Mucosa of descending colon (tissue), 3 donors: ENCODE data around the gene GSX1. TPM values are rescaled to one million over a fixed set of nuclear protein-coding genes. Genes with fewer than 3 reads are reported as not detected.
"Not testable (repeated sequence)": the region's sequence is repeated elsewhere in the genome, so short reads cannot be mapped to it uniquely, and the experiment has no call there.

Experiments
- ATAC-seq: fragments of 200-7000 bp; cut with Tn5 transposase; one replicate; pipeline ENCODE4 v1.9.1; 2020; ENCODE audit warnings: mild to moderate bottlenecking, moderate library complexity
- DNase-seq, 3 donors: peaks; one replicate each; pipeline ENCODE4 v3.0.0-alpha.2; 2020
- H3K36me3 ChIP-seq: fragments of 200-600 bp; one replicate; pipeline ENCODE4 v1.8.0; 2021; ENCODE audit warnings: low read depth, mild to moderate bottlenecking
- H3K4me1 ChIP-seq: fragments of 200-600 bp; one replicate; pipeline ENCODE4 v1.8.0; 2021; ENCODE audit warnings: low read depth, mild to moderate bottlenecking
- H3K4me3 ChIP-seq: fragments of 200-600 bp; one replicate; pipeline ENCODE4 v1.8.0; 2021; ENCODE audit warnings: mild to moderate bottlenecking
- H3K9me3 ChIP-seq: fragments of 200-600 bp; one replicate; pipeline ENCODE4 v1.8.0; 2021; ENCODE audit warnings: mild to moderate bottlenecking
- intact Hi-C, 2 donors: fragments of 100-400 bp; cut with DNase I in 1 of 2; cut with micrococcal nuclease in 1 of 2; formaldehyde crosslinking; loops; one replicate each; pipeline versions ENCODE4 v1.11.0 to v1.11.1; 2022; cut with DNase I, micrococcal nuclease
- long read RNA-seq, 2 donors: library from polyadenylated mRNA; unstranded; transcript quantifications; one replicate each; pipeline ENCODE4 v2.0.0, GENCODE V29; 2019 to 2021
- total RNA-seq, 3 donors: library from RNA; stranded (reverse); fragmentation: NEBNext Ultra II Directional in 2 of 3; extraction: Animal tissue kit (Norgen Biotek cat#: 25700) in 2 of 3; gene quantifications; one replicate each; pipeline versions ENCODE4 v1.2.1 to v1.2.4, GENCODE V29; 2021 to 2023
- TF ChIP-seq, protein P1 (sequence below): fragments of 200-600 bp; IDR thresholded peaks from one replicate; pipeline ENCODE4 v1.8.0; 2022; ENCODE audit warnings: antibody characterized with exemption, mild to moderate bottlenecking
- donor health status: DM: no; HTN: no; CAD: no; lungs with moderate emphysema.
- donor health status: DM: no; HTN: no; CAD: no.
- donor health status: DM: no; HTN: yes; CAD: no.

Gene GSX1
- not detected for total RNA-seq
- long read RNA-seq, donor 1: 0 reads
- long read RNA-seq, donor 2: 0 reads

DNA sequence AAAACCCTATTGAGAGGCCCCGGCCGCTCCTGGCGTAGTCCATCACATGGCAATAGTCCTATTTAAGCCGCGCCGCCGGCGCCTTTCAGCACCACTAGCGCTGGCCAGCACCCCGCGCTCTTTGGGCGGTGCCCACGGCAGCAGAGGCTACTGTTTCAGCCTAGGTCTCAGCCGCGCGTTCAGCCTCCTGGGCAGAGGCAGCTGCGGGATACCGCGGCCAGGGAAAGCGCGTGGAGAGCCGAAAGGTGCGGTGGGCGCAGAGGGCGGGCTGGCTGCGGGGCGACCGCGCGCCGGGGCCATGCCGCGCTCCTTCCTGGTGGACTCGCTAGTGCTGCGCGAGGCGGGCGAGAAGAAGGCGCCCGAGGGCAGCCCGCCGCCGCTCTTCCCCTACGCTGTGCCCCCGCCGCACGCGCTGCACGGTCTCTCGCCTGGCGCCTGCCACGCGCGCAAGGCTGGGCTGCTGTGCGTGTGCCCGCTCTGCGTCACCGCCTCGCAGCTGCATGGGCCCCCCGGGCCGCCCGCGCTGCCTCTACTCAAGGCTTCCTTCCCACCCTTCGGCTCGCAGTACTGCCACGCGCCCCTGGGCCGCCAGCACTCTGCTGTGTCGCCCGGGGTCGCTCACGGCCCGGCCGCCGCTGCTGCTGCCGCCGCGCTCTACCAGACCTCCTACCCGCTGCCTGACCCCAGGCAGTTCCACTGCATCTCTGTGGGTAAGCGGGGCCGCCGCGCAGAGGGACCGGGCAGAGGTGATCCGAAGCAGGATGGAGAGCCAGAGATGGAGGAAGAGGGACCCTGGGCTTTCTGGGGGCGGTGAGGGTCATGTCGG lies at the start of gene GSX1:
Gene GSX1, plus strand, starts transcription at position 91 of the 826 bp plus-strand sequence. Its CDS starts 208 bp downstream, at position 299.
- Histone ChIP-seq H3K4me3 (no peak within 1 kb of the TSS), H3K36me3 (no peaks in the 10 kb centered on the region), H3K4me1 (peaks cover 19% of the 10 kb centered on the region), H3K9me3 (no peaks in the 10 kb centered on the region)
- TF ChIP-seq, protein P1, sequence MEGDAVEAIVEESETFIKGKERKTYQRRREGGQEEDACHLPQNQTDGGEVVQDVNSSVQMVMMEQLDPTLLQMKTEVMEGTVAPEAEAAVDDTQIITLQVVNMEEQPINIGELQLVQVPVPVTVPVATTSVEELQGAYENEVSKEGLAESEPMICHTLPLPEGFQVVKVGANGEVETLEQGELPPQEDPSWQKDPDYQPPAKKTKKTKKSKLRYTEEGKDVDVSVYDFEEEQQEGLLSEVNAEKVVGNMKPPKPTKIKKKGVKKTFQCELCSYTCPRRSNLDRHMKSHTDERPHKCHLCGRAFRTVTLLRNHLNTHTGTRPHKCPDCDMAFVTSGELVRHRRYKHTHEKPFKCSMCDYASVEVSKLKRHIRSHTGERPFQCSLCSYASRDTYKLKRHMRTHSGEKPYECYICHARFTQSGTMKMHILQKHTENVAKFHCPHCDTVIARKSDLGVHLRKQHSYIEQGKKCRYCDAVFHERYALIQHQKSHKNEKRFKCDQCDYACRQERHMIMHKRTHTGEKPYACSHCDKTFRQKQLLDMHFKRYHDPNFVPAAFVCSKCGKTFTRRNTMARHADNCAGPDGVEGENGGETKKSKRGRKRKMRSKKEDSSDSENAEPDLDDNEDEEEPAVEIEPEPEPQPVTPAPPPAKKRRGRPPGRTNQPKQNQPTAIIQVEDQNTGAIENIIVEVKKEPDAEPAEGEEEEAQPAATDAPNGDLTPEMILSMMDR: no peak
- intact Hi-C loops: no loop called here
- ATAC-seq (peak; percentile 88), DNase-seq (peak in 2 of 3 donors; percentile 75 to 79)

DNA sequence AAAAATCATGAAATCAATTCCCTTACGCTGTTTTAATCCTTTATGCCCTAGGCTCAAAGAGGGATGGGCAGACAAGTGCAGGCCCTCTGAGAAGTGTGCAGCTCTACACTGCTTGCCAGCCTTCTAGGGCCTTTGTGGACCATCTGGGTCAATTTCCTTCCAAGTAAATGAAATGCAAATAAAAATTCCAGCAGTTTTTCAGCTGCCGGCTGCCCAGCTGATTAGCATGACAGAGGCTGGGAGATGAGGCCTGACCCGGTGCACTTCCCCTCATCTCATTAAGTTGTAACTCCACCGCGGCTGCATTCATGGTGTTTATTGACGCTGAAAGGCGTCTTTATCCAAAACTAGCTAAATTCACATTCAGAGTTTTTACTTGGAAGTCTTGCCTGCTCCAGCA lies 47.5 kb upstream of the GSX1 start:
- DNase-seq (no peak), ATAC-seq (no peak)
- Histone ChIP-seq H3K4me1 (no peaks in the 10 kb centered on the region), H3K36me3 (no peaks in the 10 kb centered on the region), H3K4me3 (no peak overlapping the region), H3K9me3 (no peaks in the 10 kb centered on the region)
- intact Hi-C loops: no loop called here
- TF ChIP-seq, protein P1: no peak

DNA sequence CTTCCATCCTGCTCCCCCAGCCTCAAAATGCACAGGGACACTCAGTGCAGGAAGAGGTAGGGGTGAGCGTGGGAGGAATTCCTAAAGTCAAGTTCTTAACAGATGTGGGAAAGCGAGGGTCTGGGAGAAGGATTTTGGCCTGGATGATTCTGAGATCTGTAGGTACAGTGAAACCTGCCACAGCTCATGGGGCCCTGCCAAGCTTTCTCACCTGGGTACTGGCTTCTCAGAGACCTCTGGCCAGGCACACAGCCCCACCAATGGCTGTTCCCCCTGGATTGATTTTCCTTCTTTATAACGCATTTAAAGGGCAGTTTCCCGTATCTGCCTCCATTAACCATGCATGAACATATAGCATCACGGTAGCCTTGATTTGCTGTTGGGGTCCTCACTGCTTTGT lies 47.0 kb upstream of the GSX1 start:
- intact Hi-C loops: no loop called here
- Histone ChIP-seq H3K4me3 (no peak overlapping the region), H3K36me3 (no peaks in the 10 kb centered on the region), H3K9me3 (no peaks in the 10 kb centered on the region), H3K4me1 (no peaks in the 10 kb centered on the region)
- TF ChIP-seq, protein P1: no peak
- DNase-seq (no peak), ATAC-seq (no peak)

DNA sequence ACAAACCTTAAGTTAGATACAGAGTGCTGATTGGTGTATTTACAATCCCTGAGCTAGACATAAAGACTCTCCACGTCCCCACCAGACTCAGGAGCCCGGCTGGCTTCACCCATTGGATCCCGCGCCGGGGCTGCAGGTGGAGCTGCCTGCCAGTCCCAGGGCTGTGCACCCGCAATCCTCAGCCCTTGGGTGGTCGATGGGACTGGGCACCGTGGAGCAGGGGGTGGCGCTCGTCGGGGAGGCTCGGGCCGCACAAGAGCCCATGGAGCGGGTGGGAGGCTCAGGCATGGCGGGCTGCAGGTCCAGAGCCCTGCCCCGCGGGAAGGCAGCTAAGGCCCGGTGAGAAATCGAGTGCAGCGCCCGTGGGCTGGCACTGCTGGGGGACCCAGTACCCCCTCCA lies 44.1 kb upstream of the GSX1 start:
- H3K4me1 ChIP-seq, H3K36me3 ChIP-seq, ATAC-seq, H3K9me3 ChIP-seq, intact Hi-C loops, H3K4me3 ChIP-seq, DNase-seq: not testable (repeated sequence)

DNA sequence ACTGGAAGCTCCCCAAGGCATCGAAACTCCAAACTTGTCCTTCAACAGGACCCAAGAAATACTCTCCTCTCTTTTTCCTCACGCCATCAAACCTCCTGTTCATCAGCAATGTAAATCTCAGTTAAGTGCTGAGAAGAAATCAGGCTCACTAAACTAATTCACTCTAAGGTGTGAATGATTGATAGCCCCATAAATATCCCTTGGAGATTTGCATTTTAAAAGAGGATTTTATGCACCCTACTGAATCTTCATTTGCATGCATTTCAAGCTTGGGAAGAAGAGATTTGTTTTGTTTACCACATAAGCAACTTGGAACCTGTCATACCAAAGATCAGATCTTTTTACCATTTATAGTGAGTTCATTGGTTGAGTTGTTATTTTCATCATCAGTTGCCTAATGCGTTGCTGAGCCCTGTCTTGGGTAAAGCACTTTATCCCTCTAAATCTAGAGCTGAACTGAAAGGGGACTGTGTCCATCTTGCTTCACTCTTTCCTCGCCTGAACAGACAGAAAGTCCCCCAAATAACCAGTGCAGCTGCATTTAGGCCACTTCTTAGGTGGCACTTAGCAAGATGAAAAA lies 40.2 kb upstream of the GSX1 start:
- TF ChIP-seq, protein P1: no peak
- DNase-seq (no peak), ATAC-seq (no peak)
- H3K36me3 ChIP-seq: no peaks in the 10 kb centered on the region
- no peak overlapping the region for H3K4me3 ChIP-seq
- no peaks in the 10 kb centered on the region for H3K4me1 ChIP-seq
- intact Hi-C loops: no loop called here
- H3K9me3 ChIP-seq: peaks cover 3% of the 10 kb centered on the region

DNA sequence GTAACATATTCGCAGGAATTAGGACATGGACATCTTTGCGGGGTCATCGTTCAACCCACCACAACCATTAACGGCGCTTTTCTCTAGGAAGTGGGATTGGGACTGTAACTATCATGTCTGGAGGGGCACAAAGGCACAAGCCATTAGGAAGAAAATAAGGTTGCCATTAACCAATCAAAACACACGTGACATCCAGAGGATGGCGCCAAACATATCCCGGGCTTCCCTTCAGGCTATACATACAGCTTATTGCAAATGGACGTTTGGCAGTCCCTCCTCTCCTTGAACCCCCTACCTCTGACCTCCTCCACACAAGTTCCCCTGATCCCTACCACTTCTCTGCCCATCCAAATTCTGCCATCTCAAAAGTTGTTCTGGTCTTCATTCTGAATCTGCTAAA lies 26.6 kb upstream of the GSX1 start:
- intact Hi-C loops: no loop called here
- no peaks in the 10 kb centered on the region for H3K9me3 ChIP-seq
- no peaks in the 10 kb centered on the region for H3K36me3 ChIP-seq
- TF ChIP-seq, protein P1: no peak
- DNase-seq: no peak
- H3K4me3 ChIP-seq: no peak overlapping the region
- no peaks in the 10 kb centered on the region for H3K4me1 ChIP-seq
- ATAC-seq: no peak
